DMS153 treated with DMSO at 0.1 percent for 48 hours (cell line): ENCODE results near the gene CMKLR1.

Experiments used
- DNase-seq: peaks from one replicate; lab custom pipeline; 2025; ENCODE audit not compliant: unreplicated experiment; lab: John Stamatoyannopoulos, UW

CMKLR1 gene

DNA sequence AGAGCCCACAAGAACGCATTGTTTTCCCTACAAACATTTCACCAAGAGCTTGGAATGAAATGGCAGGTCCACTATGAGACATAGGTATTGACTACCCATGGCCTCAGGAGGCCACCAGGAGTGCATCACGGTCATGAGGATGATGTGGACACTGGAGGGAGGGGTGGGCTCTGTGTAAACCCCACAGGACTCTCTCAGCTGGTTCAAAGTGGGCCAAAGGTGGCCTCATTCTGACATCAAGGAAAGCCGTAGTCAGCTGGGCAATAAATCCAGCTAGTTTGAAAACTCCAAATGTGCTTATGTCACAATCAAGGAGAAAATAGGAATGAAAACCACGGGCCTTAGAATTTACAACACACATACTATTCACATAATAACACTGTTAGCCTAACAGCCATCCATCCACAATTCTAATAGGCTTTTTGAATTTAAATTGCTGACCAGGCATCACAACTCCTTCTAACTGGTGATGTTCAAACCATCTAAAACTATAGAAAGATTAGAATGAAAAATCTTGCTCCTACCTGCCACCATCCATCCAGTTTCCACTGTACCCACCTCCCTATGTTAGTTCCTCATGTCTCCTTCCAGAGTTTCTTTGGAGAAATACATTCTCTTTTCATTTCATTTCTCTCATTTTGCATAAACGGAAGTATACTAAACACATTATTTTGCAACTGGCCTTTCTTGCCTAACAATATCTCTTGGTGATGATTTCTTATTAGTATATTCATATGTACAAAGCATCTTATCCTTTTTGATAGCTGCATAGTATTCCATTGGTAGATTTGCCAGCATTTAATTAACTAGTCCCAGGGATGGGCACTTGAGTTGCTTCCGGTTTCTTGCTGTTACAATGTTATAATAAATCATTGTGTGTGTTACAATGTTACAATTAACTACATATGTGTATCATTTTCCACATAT lies 21.5 kb downstream of the CMKLR1 start:
- no peak for DNase-seq

DNA sequence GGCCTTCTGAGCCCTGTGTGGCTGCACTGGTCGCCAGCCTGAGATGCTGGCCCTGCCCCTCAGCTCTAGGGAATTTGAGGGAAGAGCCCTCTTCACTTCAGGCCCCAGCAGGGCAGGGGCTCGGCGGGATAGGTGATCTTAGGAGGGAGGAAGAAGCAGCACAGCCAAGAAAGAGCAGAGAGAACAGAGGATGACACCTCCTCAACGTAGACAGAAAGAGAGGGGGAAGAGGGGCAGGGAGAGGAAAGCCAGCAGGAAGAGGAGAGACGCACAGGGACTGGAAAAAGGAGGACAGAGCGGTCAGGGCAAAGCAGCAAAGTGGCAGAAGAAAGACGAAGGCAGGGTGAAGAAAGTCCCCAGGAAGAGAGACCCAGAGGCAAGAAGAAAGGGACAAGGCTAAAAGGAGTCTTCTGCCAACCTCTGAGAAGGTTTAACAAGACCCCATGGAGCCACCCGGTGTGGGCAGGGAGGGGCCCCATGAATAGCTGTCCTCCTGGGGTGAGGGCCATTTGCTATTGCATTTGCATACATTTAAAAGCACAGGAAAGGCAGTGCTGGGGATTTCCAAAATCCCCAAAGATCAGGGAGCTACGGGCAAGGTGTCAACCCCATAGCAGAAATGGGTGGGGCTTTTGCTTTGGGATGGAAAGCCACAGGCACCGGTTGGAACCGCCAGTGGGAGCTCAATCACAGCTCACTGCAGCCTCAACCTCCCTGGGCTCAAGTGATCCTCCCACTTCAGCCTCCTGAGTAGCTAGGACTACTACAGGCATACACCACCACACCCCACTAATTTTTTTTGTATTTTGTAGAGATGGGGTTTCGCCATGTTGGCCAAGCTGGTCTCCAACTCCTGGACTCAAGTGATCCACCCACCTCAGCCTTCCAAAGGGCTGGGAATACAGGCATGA lies 22.7 kb downstream of the CMKLR1 start:
- no peak for DNase-seq

- no peak for DNase-seq
These were observed 23.5 kb downstream of the CMKLR1 start for GRCh38 chr12:108315486-108316105.

- DNase-seq: no peak
These were observed 25.3 kb downstream of the CMKLR1 start for GRCh38 chr12:108313606-108314351.

- DNase-seq: no peak
These were observed 25.9 kb downstream of the CMKLR1 start for GRCh38 chr12:108313241-108313605.

- DNase-seq: no peak
These were observed 26.4 kb downstream of the CMKLR1 start for GRCh38 chr12:108312693-108313189.

DNA sequence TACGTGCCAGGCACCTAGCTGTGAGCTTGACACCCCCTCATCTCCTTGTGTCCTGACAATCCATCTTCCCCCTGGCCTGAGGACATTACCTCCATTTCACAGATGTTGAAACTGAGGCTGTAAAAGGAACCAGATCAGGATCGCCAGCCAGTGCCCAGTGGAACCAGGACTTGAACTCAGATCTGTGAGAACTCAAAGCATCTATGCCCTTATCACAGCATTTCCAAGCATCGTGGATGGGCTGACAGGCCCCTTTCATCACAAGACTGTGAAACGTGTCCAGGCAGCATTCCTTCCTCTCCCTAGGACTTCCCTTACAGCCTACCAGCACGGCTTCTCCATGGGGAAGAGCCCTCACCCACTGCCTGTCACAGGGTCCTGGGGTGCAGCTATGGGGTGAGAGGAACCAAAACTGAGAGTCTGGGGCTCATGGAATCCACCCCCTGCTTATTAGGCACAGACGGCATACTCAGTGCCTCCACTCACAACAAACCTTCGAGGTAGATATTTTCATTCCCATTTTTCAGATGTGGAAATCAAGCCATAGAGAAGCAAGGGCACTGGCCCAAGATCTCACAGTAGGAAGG lies 26.9 kb downstream of the CMKLR1 start:
- DNase-seq: no peak

DNA sequence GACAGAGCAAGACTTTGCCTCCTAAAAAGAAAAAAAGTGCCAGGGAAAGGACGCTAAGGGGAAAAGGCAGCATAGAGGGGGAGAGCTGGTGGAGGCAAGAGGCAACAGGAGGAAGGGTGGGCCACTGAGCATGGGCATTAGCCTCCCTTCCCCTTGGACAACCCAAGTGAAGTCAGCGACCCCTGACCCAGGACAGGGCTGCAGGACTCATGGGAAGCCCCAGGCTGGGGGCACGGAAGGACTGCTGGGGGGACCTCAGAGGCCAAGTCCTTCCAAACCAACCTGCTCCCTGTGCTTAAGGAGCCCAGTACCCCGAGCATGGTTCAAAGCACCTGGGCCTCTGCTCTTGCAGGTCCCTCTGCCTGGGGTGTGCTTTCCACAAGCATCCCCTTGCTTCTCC lies 27.5 kb downstream of the CMKLR1 start:
- no peak for DNase-seq

DNA sequence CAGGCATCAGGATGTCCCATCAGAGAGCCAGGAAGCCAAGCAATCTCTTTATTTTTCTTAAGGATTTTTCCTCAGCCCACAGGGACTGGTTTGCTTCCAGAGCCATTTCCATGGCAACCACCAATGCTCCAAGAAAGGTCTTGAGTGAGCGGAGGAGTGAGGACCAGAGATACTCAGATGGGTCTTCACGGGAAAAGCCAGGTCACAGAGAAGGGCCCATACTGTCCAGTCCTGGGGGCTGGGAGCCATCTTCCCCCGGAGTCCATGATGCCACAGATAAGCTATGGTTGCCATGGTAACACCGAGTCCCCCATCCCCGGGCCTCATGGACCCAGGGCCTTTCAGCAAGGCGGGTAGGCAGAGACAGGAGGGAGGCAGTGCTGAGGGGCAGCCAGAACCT lies 28.6 kb downstream of the CMKLR1 start:
- DNase-seq: no peak

GRCh38 chr12:108309674-108310312 lies 29.3 kb downstream of the CMKLR1 start:
- no peak for DNase-seq

DNA sequence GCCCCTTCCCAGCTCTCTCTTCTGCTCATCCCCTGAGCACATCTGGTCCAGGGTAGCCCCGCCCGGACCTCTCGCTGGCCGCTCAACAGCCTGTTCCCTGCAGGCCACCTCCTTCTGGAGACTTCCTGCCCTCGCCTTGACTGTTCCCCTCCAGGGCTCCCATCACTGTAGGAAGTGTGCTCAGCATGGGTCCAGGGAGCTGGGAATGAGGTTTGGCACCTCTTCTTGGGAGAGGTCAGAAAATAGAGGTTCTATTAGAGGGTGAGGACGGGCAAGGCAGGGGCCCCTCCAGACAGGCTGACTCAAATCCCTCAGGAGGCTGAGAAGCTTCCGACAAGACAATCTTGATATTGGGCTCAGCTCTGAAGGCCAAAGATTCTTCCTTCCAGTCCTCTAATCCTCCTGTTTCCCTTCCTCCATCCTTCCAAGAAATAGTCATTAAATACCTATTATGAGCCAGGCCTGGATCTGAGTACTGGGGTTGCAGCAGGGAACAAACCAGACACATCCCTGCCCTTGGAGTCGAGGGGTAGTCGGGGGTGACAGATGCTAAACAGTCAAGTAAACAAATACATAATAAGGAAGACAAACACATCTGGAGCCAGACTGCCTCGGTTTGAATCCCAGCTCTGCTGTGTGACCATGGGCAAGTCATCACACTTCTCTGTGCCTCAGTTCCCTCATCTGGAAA lies 30.6 kb downstream of the CMKLR1 start:
- DNase-seq: no peak

GRCh38 chr12:108307006-108307405 lies 32.1 kb downstream of the CMKLR1 start:
- DNase-seq: no peak

- no peak for DNase-seq
These were observed 32.6 kb downstream of the CMKLR1 start for GRCh38 chr12:108306506-108306905.

- DNase-seq: no peak
These were observed 33.1 kb downstream of the CMKLR1 start for GRCh38 chr12:108305991-108306501.

DNA sequence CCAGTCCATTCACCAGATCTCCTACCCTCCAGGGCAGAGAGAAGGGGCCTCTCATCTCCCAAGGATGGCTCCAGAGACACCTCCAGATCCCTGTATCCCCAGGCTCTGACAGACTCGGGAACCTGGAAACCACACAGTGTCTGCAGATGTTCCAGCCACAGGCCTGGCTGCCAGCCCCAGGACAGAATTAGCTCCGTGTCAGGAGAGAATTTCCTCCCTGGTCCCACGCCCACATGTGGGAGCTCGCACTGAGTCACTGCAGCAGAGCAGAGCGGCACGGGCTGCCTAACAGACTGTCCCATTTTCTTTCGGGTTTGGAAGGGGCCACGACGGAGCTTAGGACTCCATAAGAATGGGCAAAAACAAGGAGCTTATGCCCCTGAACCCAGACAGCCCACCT lies 33.6 kb downstream of the CMKLR1 start:
- DNase-seq: no peak

DNA sequence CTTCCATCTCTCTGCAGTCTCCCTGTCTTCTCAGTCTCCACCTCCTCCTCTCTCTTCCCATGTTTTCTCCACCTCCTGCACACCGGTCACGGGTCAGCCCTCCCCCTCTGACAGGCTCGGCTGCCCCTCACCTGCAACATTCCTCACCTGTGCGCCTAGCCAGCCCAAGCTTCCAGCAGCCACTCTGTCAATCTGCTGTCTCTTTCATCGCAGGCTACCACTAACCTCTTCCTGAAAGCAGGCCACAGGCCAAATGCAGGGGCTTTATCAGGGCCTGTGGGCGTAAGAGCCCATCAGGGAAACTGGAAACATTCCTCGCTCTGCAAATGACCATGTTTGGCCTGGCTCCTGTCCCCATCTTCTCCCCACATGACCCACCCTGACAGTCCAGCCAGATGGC lies 34.5 kb downstream of the CMKLR1 start:
- DNase-seq: no peak

GRCh38 chr12:108303703-108304102 lies 35.4 kb downstream of the CMKLR1 start:
- DNase-seq: no peak

GRCh38 chr12:108302403-108303311 lies 36.5 kb downstream of the CMKLR1 start:
- DNase-seq: no peak
